ENCODE data around the gene NCOA1. TPM values are rescaled to one million over a fixed set of nuclear protein-coding genes. Genes with fewer than 3 reads are reported as not detected.

NCOA1 gene
- polyA plus RNA-seq, 1 of the 3 experiments (the other 2 are of a cell fraction): 10.7 TPM

- Histone ChIP-seq H3F3A (replicated peaks; ENCODE audit: insufficient read depth) (peaks cover 4% of the 10 kb centered on the region), H3K79me2 (ENCODE audit: insufficient read depth) (0 out of 2 replicates have a peak, but pooled peaks cover 3% of the 10 kb centered on the region), H4K20me1 (ENCODE audit: insufficient read depth) (no peaks in the 10 kb centered on the region), H3K9me3 (no peaks in the 10 kb centered on the region), H3K4me2 (no peak overlapping the region), H3K27me3 (ENCODE audit: insufficient read depth) (no peaks in the 10 kb centered on the region), H3K36me3 (replicated peaks in 1 of 2; ENCODE audit: control insufficient read depth in 1 of 2, insufficient read depth in 2 of 2, low read length in 1 of 2) (no peaks in the 10 kb centered on the region), H3K9ac (no peak overlapping the region), H3K4me1 (ENCODE audit: control insufficient read depth in 1 of 2, insufficient read depth in 2 of 2, low read depth in 1 of 2, low read length in 1 of 2) (peaks cover 9 to 27% of the 10 kb centered on the region in 2 experiments; a peak in 3 of 4 replicates), H3K4me3 (ENCODE audit: low read depth in 2 of 2, low read length in 1 of 2) (no peak overlapping the region), H2AFZ (ENCODE audit: low read depth) (no peak overlapping the region), H3K9me2 (no peaks in the 10 kb centered on the region), H3K27ac (ENCODE audit: low read depth in 2 of 2, low read length in 1 of 2) (no peak overlapping the region)
- DNase-seq: no peak
- TF ChIP-seq ELF1 (IDR thresholded peaks at IDR 0.05): 0 out of 2 replicates have a peak, but pooled peaks have one; percentile 13
- no peak for TF ChIP-seq JUND (IDR thresholded peaks at IDR 0.05)
- ChIA-PET CTCF (no interaction called here), POLR2A (no interaction called here)
- WGBS (ENCODE audit: low lambda C conversion rate): 67% methylated on average over 3 of the region's 3 CpGs
Observed at GRCh38 chr2:24621779-24622538, 130.9 kb downstream of the NCOA1 start.

GRCh38 chr2:24623535-24623934 is 132.5 kb downstream of the NCOA1 start:
- DNase-seq: no peak
- H3F3A ChIP-seq (replicated peaks; ENCODE audit: insufficient read depth): peaks cover 4% of the 10 kb centered on the region
- H3K27me3 ChIP-seq (ENCODE audit: insufficient read depth): no peaks in the 10 kb centered on the region
- H3K9me3 ChIP-seq: no peaks in the 10 kb centered on the region
- H3K9ac ChIP-seq: no peak overlapping the region
- no peak overlapping the region for H3K27ac ChIP-seq (ENCODE audit: low read depth in 2 of 2, low read length in 1 of 2)
- TF ChIP-seq TAF1 (IDR thresholded peaks at IDR 0.05; ENCODE audit: borderline replicate concordance, low read depth, low read length) (no peak), TCF12 (IDR thresholded peaks at IDR 0.05) (no peak), RXRA (IDR thresholded peaks at IDR 0.05; ENCODE audit: borderline replicate concordance, low read depth) (no peak), RFX5 (IDR thresholded peaks at IDR 0.05; ENCODE audit: low read length) (no peak), SMC3 (IDR thresholded peaks at IDR 0.05; ENCODE audit: low read depth, low read length) (no peak), REST (IDR thresholded peaks at IDR 0.05; ENCODE audit: low read depth, low read length) (no peak)
- no peak overlapping the region for H3K4me2 ChIP-seq
- peaks cover 8 to 13% of the 10 kb centered on the region in 2 experiments; a peak in 3 of 4 replicates for H3K4me1 ChIP-seq (ENCODE audit: control insufficient read depth in 1 of 2, insufficient read depth in 2 of 2, low read depth in 1 of 2, low read length in 1 of 2)
- no peak overlapping the region for H2AFZ ChIP-seq (ENCODE audit: low read depth)
- POLR2A ChIA-PET: no interaction called here
- peaks cover 11% of the 10 kb centered on the region; the same call in 1 of the 2 replicates for H3K79me2 ChIP-seq (ENCODE audit: insufficient read depth)
- H3K9me2 ChIP-seq: no peaks in the 10 kb centered on the region
- 97% methylated on average over 4 of the region's 4 CpGs for WGBS (ENCODE audit: low lambda C conversion rate)
- CTCF ChIA-PET: no interaction called here
- no peaks in the 10 kb centered on the region for H4K20me1 ChIP-seq (ENCODE audit: insufficient read depth)
- H3K36me3 ChIP-seq (replicated peaks in 1 of 2; ENCODE audit: control insufficient read depth in 1 of 2, insufficient read depth in 2 of 2, low read length in 1 of 2): no peaks in the 10 kb centered on the region
- H3K4me3 ChIP-seq (ENCODE audit: low read depth in 2 of 2, low read length in 1 of 2): no peak overlapping the region
